CD4-positive, alpha-beta T cell (primary cell): ENCODE results near the gene TBC1D16. TPM values are rescaled to one million over a fixed set of nuclear protein-coding genes. Genes with fewer than 3 reads are reported as not detected.

ENCODE experiments used
- ATAC-seq: fragments of 200-7000 bp; cut with Tn5 transposase; one replicate; pipeline ENCODE4 v1.10.0; 2022; ENCODE audit warnings: mild to moderate bottlenecking; ENCODE audit not compliant: poor library complexity
- CTCF ChIA-PET: fragments of 350-600 bp; sonication (Branson Sonifier 250); formaldehyde crosslinking; loops from one replicate; lab custom pipeline; 2021; ENCODE audit warnings: antibody characterized with exemption, inconsistent platforms; lab: Charles Lee
- POLR2A ChIA-PET: fragments of 350-600 bp; sonication (Branson Sonifier 250); formaldehyde crosslinking; loops from one replicate; lab custom pipeline; 2021; ENCODE audit warnings: antibody characterized with exemption, inconsistent platforms; lab: Charles Lee
- DNase-seq, 14 experiments: peaks; one replicate each; pipeline ENCODE4 v3.0.0-alpha.2; 2013 to 2020; ENCODE audit warnings: mixed read lengths in 2 of 14
- H3K27ac ChIP-seq, 2 donors: one replicate each; pipeline versions ENCODE4 v1.5.1 to v1.7.0; 2013; ENCODE audit warnings: low read length in 2 of 2, low read depth in 1 of 2, mild to moderate bottlenecking in 1 of 2
- H3K27me3 ChIP-seq, 2 experiments: 1 replicate in 1 of 2; 2 replicates in 1 of 2; pipeline versions ENCODE4 v1.6.1 to v1.7.0; 2013; ENCODE audit warnings: low read length in 2 of 2, control low read depth in 1 of 2, mild to moderate bottlenecking in 1 of 2, moderate library complexity in 1 of 2; ENCODE audit not compliant: insufficient read depth in 2 of 2, control insufficient read depth in 1 of 2
- H3K36me3 ChIP-seq: one replicate; pipeline ENCODE4 v1.6.1; 2013; ENCODE audit warnings: low read length, control low read depth; ENCODE audit not compliant: insufficient read depth
- H3K4me1 ChIP-seq: one replicate; pipeline ENCODE4 v1.6.1; 2013; ENCODE audit warnings: low read length, control low read depth; ENCODE audit not compliant: insufficient read depth
- H3K4me3 ChIP-seq: one replicate; pipeline ENCODE4 v1.5.1; 2013; ENCODE audit warnings: mild to moderate bottlenecking, low read length, moderate library complexity
- H3K9me3 ChIP-seq, 2 experiments: 1 replicate in 1 of 2; 2 replicates in 1 of 2; pipeline versions ENCODE4 v1.6.1 to v1.7.0; 2013; ENCODE audit warnings: low read length in 2 of 2, mild to moderate bottlenecking in 2 of 2, control low read depth in 1 of 2, moderate library complexity in 1 of 2; ENCODE audit not compliant: control insufficient read depth in 1 of 2, insufficient read depth in 1 of 2
- H3K27ac Mint-ChIP-seq: one replicate; pipeline ENCODE4 v1.8.0; 2020; ENCODE audit warnings: mixed read lengths
- H3K27me3 Mint-ChIP-seq: one replicate; pipeline ENCODE4 v1.8.0; 2021; ENCODE audit warnings: mixed read lengths
- H3K36me3 Mint-ChIP-seq: one replicate; pipeline ENCODE4 v1.8.0; 2021; ENCODE audit warnings: low read depth, mixed read lengths
- H3K4me1 Mint-ChIP-seq: one replicate; pipeline ENCODE4 v1.8.0; 2021; ENCODE audit warnings: low read depth, mixed read lengths
- H3K4me3 Mint-ChIP-seq: one replicate; pipeline ENCODE4 v1.8.0; 2020; ENCODE audit warnings: mild to moderate bottlenecking, mixed read lengths
- H3K9me3 Mint-ChIP-seq: one replicate; pipeline ENCODE4 v1.8.0; 2020; ENCODE audit warnings: mixed read lengths
- CTCF ChIP-seq: fragments of 200-600 bp; IDR thresholded peaks from one replicate; pipeline ENCODE4 v1.8.0; 2022; ENCODE audit warnings: antibody characterized with exemption, mild to moderate bottlenecking
- intact Hi-C, 2 experiments: fragments of 100-400 bp; cut with DNase I in 1 of 2; cut with micrococcal nuclease in 1 of 2; formaldehyde crosslinking; loops; one replicate each; pipeline versions ENCODE4 v1.15.1 to v1.9.0; 2023 to 2025; cut with DNase I, micrococcal nuclease
- total RNA-seq, 174 experiments: library from RNA in 2 of 174; stranded (reverse) in 2 of 174; gene quantifications; one replicate each; pipeline ENCODE4 v1.2.3 and lab custom pipeline; 2021 to 2026

Gene TBC1D16
- total RNA-seq, 2 experiments from 2014 or later, result 1.9 to 2.5 TPM

DNA sequence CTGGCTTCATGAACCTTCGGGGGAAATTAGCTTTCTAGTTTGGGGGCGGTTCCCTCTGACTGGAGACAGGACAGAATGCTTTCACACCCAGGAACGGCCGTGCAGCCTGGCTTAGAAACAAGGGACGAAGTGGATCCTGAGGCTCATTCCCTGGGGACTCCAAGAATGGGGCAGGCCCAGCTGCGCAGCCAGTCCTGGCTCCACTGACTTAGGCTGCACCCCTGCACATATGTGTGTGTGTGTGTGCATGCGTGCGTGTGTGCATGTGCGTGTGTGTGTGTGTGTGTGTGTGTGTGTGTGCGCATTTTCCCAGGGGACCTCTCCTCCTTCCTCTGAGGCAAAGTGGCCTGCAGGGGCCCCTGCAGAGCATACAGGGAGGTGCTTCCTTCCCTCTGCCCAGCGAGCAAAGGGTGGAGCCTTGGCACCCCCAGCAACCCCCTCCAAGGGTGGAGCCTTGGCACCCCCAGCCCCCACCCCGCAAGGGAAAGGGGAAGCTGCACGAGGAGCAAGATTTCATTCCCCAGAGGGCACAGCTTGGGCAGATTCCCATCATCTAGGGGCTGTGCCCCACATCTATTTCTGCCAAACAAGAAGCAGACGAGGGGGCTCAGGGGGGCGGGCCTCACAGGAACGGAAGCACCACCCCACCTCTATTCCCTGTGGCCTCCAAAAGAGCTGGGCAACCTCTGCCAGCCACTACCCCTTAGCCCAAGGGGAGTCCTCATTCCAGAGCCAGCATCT is 98.9 kb downstream of the TBC1D16 start:
- no peak overlapping the region for H3K4me3 ChIP-seq
- H3K27me3 Mint-ChIP-seq, result peaks cover 32% of the 10 kb centered on the region

GRCh38 chr17:79936050-79936449 is 99.6 kb downstream of the TBC1D16 start:
- no peaks in the 10 kb centered on the region for H3K4me1 Mint-ChIP-seq
- H3K27me3 ChIP-seq, result peaks cover 21 to 22% of the 10 kb centered on the region in 2 experiments
- no peak for TF ChIP-seq CTCF
- H3K4me1 ChIP-seq, result peaks cover 39% of the 10 kb centered on the region
- H3K27ac Mint-ChIP-seq, result no peak overlapping the region
- H3K27ac ChIP-seq, result no peak overlapping the region
- ChIA-PET CTCF (no interaction called here), POLR2A (no interaction called here)
- no peaks in the 10 kb centered on the region for H3K9me3 Mint-ChIP-seq
- intact Hi-C loops, result no loop called here
- H3K9me3 ChIP-seq, result no peaks in the 10 kb centered on the region
- H3K4me3 Mint-ChIP-seq, result no peak overlapping the region
- DNase-seq, result no peak
- no peaks in the 10 kb centered on the region for H3K36me3 ChIP-seq
- peaks cover 39% of the 10 kb centered on the region for H3K27me3 Mint-ChIP-seq
- no peak overlapping the region for H3K4me3 ChIP-seq
- no peaks in the 10 kb centered on the region for H3K36me3 Mint-ChIP-seq
- ATAC-seq, result no peak

More for the DNA sequence above, 98.9 kb downstream of the TBC1D16 start:
- Histone ChIP-seq H3K36me3 (no peaks in the 10 kb centered on the region), H3K9me3 (no peaks in the 10 kb centered on the region), H3K27me3 (peaks cover 13 to 14% of the 10 kb centered on the region in 2 experiments), H3K4me1 (peaks cover 39% of the 10 kb centered on the region), H3K27ac (no peak overlapping the region)
- TF ChIP-seq CTCF, result no peak
- ChIA-PET POLR2A (no interaction called here), CTCF (no interaction called here)
- Mint-ChIP-seq H3K9me3 (no peaks in the 10 kb centered on the region), H3K4me1 (no peaks in the 10 kb centered on the region), H3K36me3 (no peaks in the 10 kb centered on the region), H3K4me3 (no peak overlapping the region), H3K27ac (no peak overlapping the region)
- ATAC-seq (no peak), DNase-seq (no peak)
- intact Hi-C loops, result no loop called here

DNA sequence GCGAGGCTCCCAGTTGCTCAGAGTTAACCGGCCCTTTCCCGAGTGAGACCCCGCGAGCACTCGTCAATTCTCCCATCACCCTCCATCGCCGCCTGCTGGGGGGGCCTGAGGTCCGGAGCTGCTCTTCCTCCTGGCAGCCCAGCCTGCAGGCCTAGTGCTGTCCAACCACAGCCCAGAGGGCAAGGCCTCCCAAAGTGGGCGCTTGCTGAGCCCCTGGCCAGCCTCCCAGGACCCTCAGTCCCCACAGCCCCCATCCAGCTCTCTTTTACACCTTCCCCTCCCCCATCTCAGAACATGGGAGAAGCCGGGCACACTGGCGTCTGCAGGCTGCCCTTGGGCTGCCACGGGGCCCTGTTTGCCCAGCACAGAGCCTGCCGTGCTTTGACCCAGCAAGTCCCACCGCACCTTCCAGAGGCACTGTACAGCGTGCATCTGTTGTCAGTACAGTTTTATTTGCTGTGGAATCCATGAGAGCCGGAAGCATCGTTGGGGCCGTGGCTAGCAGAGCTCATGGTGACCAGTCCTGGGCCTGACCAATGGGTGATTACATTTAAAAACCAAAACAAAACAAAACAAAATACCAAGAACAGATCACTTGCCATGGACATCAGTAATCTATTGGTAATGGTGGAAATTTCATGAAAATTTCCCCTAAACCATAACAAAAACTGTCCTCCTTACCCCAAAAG is 100.3 kb downstream of the TBC1D16 start:
- no peaks in the 10 kb centered on the region for H3K36me3 Mint-ChIP-seq
- DNase-seq (no peak), ATAC-seq (no peak)
- Histone ChIP-seq H3K27ac (no peak overlapping the region), H3K4me1 (peaks cover 39% of the 10 kb centered on the region), H3K9me3 (no peaks in the 10 kb centered on the region), H3K27me3 (peaks cover 27 to 28% of the 10 kb centered on the region in 2 experiments), H3K36me3 (no peaks in the 10 kb centered on the region), H3K4me3 (no peak overlapping the region)
- H3K9me3 Mint-ChIP-seq, result no peaks in the 10 kb centered on the region
- H3K4me1 Mint-ChIP-seq, result no peaks in the 10 kb centered on the region
- intact Hi-C loops, result no loop called here
- CTCF ChIA-PET, result no interaction called here
- no peak overlapping the region for H3K27ac Mint-ChIP-seq
- H3K27me3 Mint-ChIP-seq, result peaks cover 45% of the 10 kb centered on the region
- no peak for TF ChIP-seq CTCF
- POLR2A ChIA-PET, result no interaction called here
- no peak overlapping the region for H3K4me3 Mint-ChIP-seq
